ENCODE data around the gene NMBR. TPM values are rescaled to one million over a fixed set of nuclear protein-coding genes. Genes with fewer than 3 reads are reported as not detected.

NMBR gene
- total and polyA plus RNA-seq, 2 donors (not counting 1 experiment from before 2014, with no cell fraction given) = 0.09 TPM; not detected in 1

- intact Hi-C loops (cut with micrococcal nuclease) = no loop called here
- Mint-ChIP-seq H3K4me1 (peaks cover 8% of the 10 kb centered on the region), H3K4me3 (no peak overlapping the region), H3K27ac (no peak overlapping the region), H3K27me3 (no peaks in the 10 kb centered on the region), H3K9me3 (ENCODE audit: insufficient read depth) (peaks cover under 1% of the 10 kb centered on the region)
- no peak for DNase-seq
- Histone ChIP-seq H3K9me3 (ENCODE audit: control extremely low read depth in 1 of 3, control insufficient read depth in 2 of 3, insufficient read depth in 1 of 3, low read length in 2 of 3) (peaks cover 0 to 4% (median 0%) of the 10 kb centered on the region in 3 donors), H3K9ac (ENCODE audit: low read length) (no peak overlapping the region), H3K4me1 (ENCODE audit: control insufficient read depth in 2 of 2, insufficient read depth in 2 of 2, low read length in 2 of 2) (no peaks in the 10 kb centered on the region), H2AFZ (ENCODE audit: insufficient read depth, low read depth, low read length, poor library complexity, severe bottlenecking) (no peak overlapping the region), H3K36me3 (replicated peaks in 1 of 2; ENCODE audit: control extremely low read depth in 1 of 2, control insufficient read depth in 1 of 2, extremely low read depth in 1 of 2, insufficient read depth in 2 of 2, low read length in 1 of 2) (peaks cover 4% of the 10 kb centered on the region in 2 experiments), H3K27me3 (replicated peaks in 1 of 4; ENCODE audit: control extremely low read depth in 1 of 4, control insufficient read depth in 3 of 4, insufficient read depth in 4 of 4, low read length in 3 of 4) (no peaks in the 10 kb centered on the region), H3K4me3 (ENCODE audit: control extremely low read depth in 1 of 5, extremely low read depth in 1 of 5, insufficient read depth in 1 of 5, low read depth in 2 of 5, low read length in 4 of 5) (no peak overlapping the region), H3K4me2 (replicated peaks; ENCODE audit: low read depth, low read length, poor library complexity, severe bottlenecking) (no peak overlapping the region), H3K27ac (ENCODE audit: low read length in 2 of 2) (no peak overlapping the region), H4K20me1 (ENCODE audit: control insufficient read depth, insufficient read depth, low read length, poor library complexity, severe bottlenecking) (no peaks in the 10 kb centered on the region), H3K79me2 (ENCODE audit: control insufficient read depth, insufficient read depth, low read length) (no peaks in the 10 kb centered on the region)
- ATAC-seq (ENCODE audit: low read depth) = no peak
- ChIA-PET POLR2A (no interaction called here), CTCF (no interaction called here)
- WGBS (ENCODE audit: insufficient coverage) = no CpG with 5 or more reads among the region's 1 CpG
- no peak for TF ChIP-seq CTCF (IDR thresholded peaks at IDR 0.05)
- no peak for TF ChIP-seq EZH2 (IDR thresholded peaks at IDR 0.05; ENCODE audit: borderline replicate concordance, insufficient read depth, low read depth, low read length, poor library complexity, severe bottlenecking)
Observed at GRCh38 chr6:142183351-142183750, 36.4 kb upstream of the NMBR start.

- Histone ChIP-seq H4K20me1 (ENCODE audit: control insufficient read depth, insufficient read depth, low read length, poor library complexity, severe bottlenecking) (no peaks in the 10 kb centered on the region), H3K4me1 (ENCODE audit: control insufficient read depth in 2 of 2, insufficient read depth in 2 of 2, low read length in 2 of 2) (no peaks in the 10 kb centered on the region), H3K9ac (ENCODE audit: low read length) (no peak overlapping the region), H3K36me3 (replicated peaks in 1 of 2; ENCODE audit: control extremely low read depth in 1 of 2, control insufficient read depth in 1 of 2, extremely low read depth in 1 of 2, insufficient read depth in 2 of 2, low read length in 1 of 2) (peaks cover 10 to 15% of the 10 kb centered on the region in 2 experiments), H3K27ac (ENCODE audit: low read length in 2 of 2) (no peak overlapping the region), H3K9me3 (ENCODE audit: control extremely low read depth in 1 of 3, control insufficient read depth in 2 of 3, insufficient read depth in 1 of 3, low read length in 2 of 3) (peaks cover 0 to 11% (median 10%) of the 10 kb centered on the region in 3 donors), H3K4me2 (replicated peaks; ENCODE audit: low read depth, low read length, poor library complexity, severe bottlenecking) (no peak overlapping the region), H2AFZ (ENCODE audit: insufficient read depth, low read depth, low read length, poor library complexity, severe bottlenecking) (no peak overlapping the region), H3K27me3 (replicated peaks in 1 of 4; ENCODE audit: control extremely low read depth in 1 of 4, control insufficient read depth in 3 of 4, insufficient read depth in 4 of 4, low read length in 3 of 4) (no peaks in the 10 kb centered on the region), H3K4me3 (ENCODE audit: control extremely low read depth in 1 of 5, extremely low read depth in 1 of 5, insufficient read depth in 1 of 5, low read depth in 2 of 5, low read length in 4 of 5) (no peak overlapping the region), H3K79me2 (ENCODE audit: control insufficient read depth, insufficient read depth, low read length) (no peaks in the 10 kb centered on the region)
- ChIA-PET POLR2A (no interaction called here), CTCF (interaction anchor here (0.7 kb wide), 1 partner anchor 26 kb away, joined by 3 read pairs; no protein-coding TSS in a partner anchor)
- Mint-ChIP-seq H3K4me1 (peaks cover 8% of the 10 kb centered on the region), H3K9me3 (ENCODE audit: insufficient read depth) (peaks cover 7% of the 10 kb centered on the region), H3K27me3 (no peaks in the 10 kb centered on the region), H3K4me3 (no peak overlapping the region), H3K27ac (no peak overlapping the region)
- intact Hi-C loops (cut with micrococcal nuclease) = no loop called here
- TF ChIP-seq CTCF (IDR thresholded peaks at IDR 0.05) (no peak), EZH2 (IDR thresholded peaks at IDR 0.05; ENCODE audit: borderline replicate concordance, insufficient read depth, low read depth, low read length, poor library complexity, severe bottlenecking) (no peak)
- ATAC-seq (ENCODE audit: low read depth) = no peak
- DNase-seq = no peak
Observed at GRCh38 chr6:142182004-142182403, 35.1 kb upstream of the NMBR start.
